GM12892 (cell line): Measurements from ENCODE around the gene ARL17B.
"Not testable (repeated sequence)": the region's sequence is repeated elsewhere in the genome, so short reads cannot be mapped to it uniquely, and the experiment has no call there.

Experiments used
- POLR2A ChIP-seq: IDR thresholded peaks from 2 replicates; pipeline ENCODE4 v1.6.1; 2011; ENCODE audit warnings: low read depth, low read length, control low read depth
- POLR2AphosphoS5 ChIP-seq: IDR thresholded peaks from 2 replicates; pipeline ENCODE4 v1.6.1; 2011; ENCODE audit warnings: low read depth, low read length, control low read depth
- TAF1 ChIP-seq: IDR thresholded peaks from 2 replicates; pipeline ENCODE4 v1.6.1; 2011; ENCODE audit warnings: low read depth, mild to moderate bottlenecking, control low read depth, low read length, borderline replicate concordance

DNA sequence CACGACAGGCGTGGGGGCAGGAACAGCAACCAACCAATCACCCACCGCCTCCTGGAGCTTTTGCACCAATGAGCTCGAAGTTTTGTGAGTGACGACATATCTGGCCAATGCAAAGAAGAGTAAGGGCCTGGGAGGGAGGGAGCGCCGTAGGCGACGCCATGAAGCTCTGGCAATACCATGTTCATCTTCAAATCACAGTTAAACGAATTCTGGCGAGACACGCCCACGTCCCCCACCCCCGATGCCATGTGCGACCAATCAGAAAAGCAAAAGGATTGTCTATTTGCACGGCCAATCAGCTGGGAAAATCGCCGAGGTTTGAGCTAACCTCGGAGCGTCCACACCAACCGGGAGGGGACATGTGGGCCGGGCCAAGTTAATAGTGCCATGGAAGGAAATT, at the start of gene ARL17B:
- TF ChIP-seq POLR2A, POLR2AphosphoS5, TAF1: not testable (repeated sequence)
